K562 (cell line): ENCODE data around the gene MINDY4. TPM values are rescaled to one million over a fixed set of nuclear protein-coding genes. Genes with fewer than 3 reads are reported as not detected.
A peak's percentile ranks its signal among the peaks of the same experiment; 100 is the strongest.

ENCODE experiments used
- ATAC-seq: fragments of 200-7000 bp; cut with Tn5 transposase; 3 replicates; pipeline ENCODE4 v1.9.1; 2020; ENCODE audit warnings: moderate library complexity
- BruUV-seq: library from RNA; stranded (reverse); fragments of 400-500 nt; replicated peaks from 2 replicates; lab custom pipeline; 2021; lab: Mats Ljungman, UMichigan
- CTCF ChIA-PET: fragments of 300-600 bp; formaldehyde crosslinking; extraction: SDS; loops from one replicate; lab custom pipeline; 2021; ENCODE audit warnings: low intra/inter-chr PET ratio; lab: Yijun Ruan, JAX
- POLR2A ChIA-PET: fragments of 300-600, 350-650 bp; sonication (Branson Sonifier 250); formaldehyde crosslinking; extraction: SDS; loops from one replicate; lab custom pipeline; 2021; ENCODE audit warnings: antibody characterized with exemption, inconsistent platforms; lab: Yijun Ruan, JAX
- DNase-seq, 4 experiments: peaks; one replicate each; pipeline versions ENCODE4 v3.0.0 to v3.0.0-alpha.2; 2011 to 2018; ENCODE audit warnings: low spot score in 3 of 4, mixed read lengths in 3 of 4; ENCODE audit errors: extremely low read depth in 1 of 4
- FAIRE-seq: peaks from 2 replicates; lab custom pipeline; 2011; peaks lifted over from hg19 to GRCh38; lab: Jason Lieb, UNC
- H2AFZ ChIP-seq: 2 replicates; pipeline ENCODE4 v1.6.0; 2011; ENCODE audit warnings: low read depth, low read length, control low read depth, inconsistent platforms
- H3K27ac ChIP-seq: fragments of 200-600 bp; 3 replicates; pipeline ENCODE4 v1.8.0; 2011; ENCODE audit warnings: low read depth, mild to moderate bottlenecking, control low read depth, inconsistent platforms, low read length, moderate library complexity, mixed read lengths; ENCODE audit errors: extremely low read depth
- H3K27me3 ChIP-seq, 2 experiments: fragments of 300-600 bp in 1 of 2; 2 replicates in 1 of 2; 3 replicates in 1 of 2; pipeline versions ENCODE4 v1.6.0 to v1.8.0; 2011; ENCODE audit warnings: inconsistent platforms in 2 of 2, low read length in 2 of 2, mild to moderate bottlenecking in 1 of 2, mixed read lengths in 1 of 2, moderate library complexity in 1 of 2; ENCODE audit not compliant: control insufficient read depth in 2 of 2, insufficient read depth in 2 of 2
- H3K36me3 ChIP-seq: fragments of 300-600 bp; 3 replicates; pipeline ENCODE4 v1.8.0; 2011; ENCODE audit warnings: mild to moderate bottlenecking, low read length, inconsistent platforms; ENCODE audit not compliant: control insufficient read depth, insufficient read depth
- H3K4me1 ChIP-seq, 2 experiments: fragments of 200-600 bp in 1 of 2; replicated peaks in 1 of 2; 2 replicates in 1 of 2; 3 replicates in 1 of 2; pipeline versions ENCODE4 v1.5.1 to v1.8.0; 2011; ENCODE audit warnings: inconsistent platforms in 2 of 2, low read length in 2 of 2, mild to moderate bottlenecking in 1 of 2, mixed read lengths in 1 of 2, moderate library complexity in 1 of 2; ENCODE audit not compliant: control insufficient read depth in 2 of 2, insufficient read depth in 2 of 2
- H3K4me2 ChIP-seq: 2 replicates; pipeline ENCODE4 v1.6.1; 2011; ENCODE audit warnings: low read length, control low read depth, inconsistent platforms, mixed read lengths; ENCODE audit not compliant: insufficient read depth
- H3K4me3 ChIP-seq: fragments of 200-600 bp; sonication (generic), shearing (Covaris generic); 2 replicates; pipeline ENCODE4 v1.5.1; 2016; ENCODE audit warnings: control low read depth, inconsistent platforms
- H3K79me2 ChIP-seq: fragments of 200-600 bp; 3 replicates; pipeline ENCODE4 v1.8.0; 2011; ENCODE audit warnings: low read length, inconsistent platforms; ENCODE audit not compliant: control insufficient read depth, insufficient read depth
- H3K9ac ChIP-seq, 2 experiments: 2 replicates each; pipeline versions ENCODE4 v1.6.0 to v1.6.1; 2011; ENCODE audit warnings: low read depth in 2 of 2, low read length in 2 of 2, control low read depth in 1 of 2, inconsistent platforms in 1 of 2, mild to moderate bottlenecking in 1 of 2, mixed read lengths in 1 of 2; ENCODE audit not compliant: insufficient read depth in 1 of 2
- H3K9me1 ChIP-seq: one replicate; pipeline ENCODE4 v1.6.0; 2011; ENCODE audit warnings: inconsistent platforms, mild to moderate bottlenecking, low read length, moderate library complexity; ENCODE audit not compliant: control insufficient read depth, insufficient read depth
- H3K9me3 ChIP-seq: replicated peaks from 2 replicates; pipeline ENCODE4 v1.5.1; 2011; ENCODE audit warnings: low read depth, low read length, inconsistent platforms; ENCODE audit not compliant: control insufficient read depth, insufficient read depth
- H4K20me1 ChIP-seq: replicated peaks from 2 replicates; pipeline ENCODE4 v1.6.1; 2011; ENCODE audit warnings: low read length, inconsistent platforms, mixed read lengths; ENCODE audit not compliant: control insufficient read depth, insufficient read depth
- ATF2 ChIP-seq: sonication (generic); formaldehyde crosslinking; IDR thresholded peaks from 2 replicates; pipeline ENCODE4 v1.8.1; 2022; ENCODE audit warnings: missing genetic modification reagents
- CBX1 ChIP-seq: sonication (generic); IDR thresholded peaks from 2 replicates; pipeline ENCODE4 v1.6.1; 2016; ENCODE audit warnings: antibody characterized with exemption, low read depth, mild to moderate bottlenecking
- CEBPZ ChIP-seq: fragments of 150-350 bp; IDR thresholded peaks from 2 replicates; pipeline ENCODE4 v1.6.1; 2014; ENCODE audit warnings: low read depth, mild to moderate bottlenecking, low read length, borderline replicate concordance
- FOXA1 ChIP-seq: fragments of 450-650 bp; IDR thresholded peaks from 2 replicates; pipeline ENCODE4 v1.6.1; 2016; ENCODE audit warnings: mild to moderate bottlenecking, borderline replicate concordance
- FOXM1 ChIP-seq, 2 experiments: fragments of 450-650 bp in 1 of 2; sonication (generic) in 1 of 2; formaldehyde crosslinking in 1 of 2; IDR thresholded peaks; 2 replicates each; pipeline versions ENCODE4 v1.6.1 to v1.9.0; 2017 to 2022; ENCODE audit warnings: low read depth in 2 of 2, mild to moderate bottlenecking in 2 of 2, missing genetic modification reagents in 1 of 2, moderate library complexity in 1 of 2
- HNRNPLL ChIP-seq: fragments of 200-400 bp; formaldehyde crosslinking; IDR thresholded peaks from 2 replicates; pipeline ENCODE4 v1.6.1; 2017; ENCODE audit warnings: low read length, low read depth, mild to moderate bottlenecking; ENCODE audit not compliant: poor library complexity, severe bottlenecking
- KLF13 ChIP-seq: fragments of 450-650 bp; IDR thresholded peaks from 2 replicates; pipeline ENCODE4 v1.6.1; 2016; ENCODE audit warnings: missing genetic modification characterization, low read depth, mild to moderate bottlenecking, missing compliant biosample characterization, moderate library complexity, borderline replicate concordance
- NFE2 ChIP-seq: IDR thresholded peaks from 2 replicates; pipeline ENCODE4 v1.6.1; 2014; ENCODE audit warnings: antibody characterized with exemption, low read depth
- NONO ChIP-seq, 2 experiments: fragments of 200-400 bp in 1 of 2; fragments of 450-650 bp in 1 of 2; formaldehyde crosslinking in 1 of 2; IDR thresholded peaks; 2 replicates each; pipeline ENCODE4 v1.6.1; 2017; ENCODE audit warnings: low read depth in 2 of 2, mild to moderate bottlenecking in 2 of 2, moderate library complexity in 2 of 2, low read length in 1 of 2
- RCOR1 ChIP-seq, 2 experiments: IDR thresholded peaks; 2 replicates each; pipeline ENCODE4 v1.6.1; 2012; ENCODE audit warnings: low read depth in 2 of 2, low read length in 2 of 2, borderline replicate concordance in 1 of 2, improper control_type of control experiment in 1 of 2
- SREBF1 ChIP-seq: fragments of 150-350 bp; IDR thresholded peaks from 2 replicates; pipeline ENCODE4 v1.6.1; 2014; ENCODE audit warnings: antibody characterized with exemption, low read depth, low read length, borderline replicate concordance
- ZFX ChIP-seq: sonication (generic); formaldehyde crosslinking; IDR thresholded peaks from 2 replicates; pipeline ENCODE4 v1.8.0; 2022; ENCODE audit warnings: mild to moderate bottlenecking, missing genetic modification reagents, moderate library complexity
- WGBS: fragments of 100-300 bp; shearing (Covaris generic); methylation state at CpG from one replicate; pipeline ENCODE4 v1.1.6; 2016; ENCODE audit warnings: low coverage, mixed read lengths; ENCODE audit not compliant: insufficient coverage; ENCODE audit errors: missing lambda C conversion rate; 5-methylcytosine and 5-hydroxymethylcytosine counted together
- in situ Hi-C: fragments of 300-500 bp; cut with MboI; formaldehyde crosslinking; loops from 4 replicates; pipeline ENCODE4 v1.15.0; 2018; ENCODE audit warnings: inconsistent platforms, mixed read lengths
- intact Hi-C: fragments of 100-400 bp; cut with micrococcal nuclease; formaldehyde crosslinking; loops from 2 replicates; pipeline ENCODE4 v1.14.2; 2022
- polyA plus RNA-seq, 8 experiments: library from polyadenylated mRNA; depleted of rRNA in 4 of 8; stranded (reverse) in 5 of 8; unstranded in 3 of 8; fragments of >200 nt; fragmentation: Nextera tagmentation in 2 of 8; fragmentation: Illumina TruSeq in 1 of 8; extraction: Ambion mirVana in 2 of 8; extraction: Trizol in 1 of 8; gene quantifications; 2 replicates each; pipeline versions ENCODE4 v1.2.1 to v1.2.3, GENCODE V29; 2011 to 2014; ENCODE audit warnings: inconsistent platforms in 1 of 8, missing spikeins in 1 of 8
- total RNA-seq, 7 experiments: library from RNA; depleted of rRNA in 6 of 7; stranded (reverse); fragments of >200 nt in 6 of 7; fragmentation: Illumina TruSeq in 2 of 7; extraction: Trizol in 2 of 7; gene quantifications; 2 replicates each; pipeline versions ENCODE4 v1.2.1 to v1.2.3, GENCODE V29; 2011 to 2021; ENCODE audit warnings: low replicate concordance in 1 of 7
- TF ChIP-seq, protein P1 (sequence below): sonication (generic); formaldehyde crosslinking; IDR thresholded peaks from 2 replicates; pipeline ENCODE4 v1.4.0; 2020; ENCODE audit warnings: mild to moderate bottlenecking, missing genetic modification reagents
- TF ChIP-seq, protein P2 (sequence below): IDR thresholded peaks from 2 replicates; pipeline ENCODE4 v1.6.1; 2014; ENCODE audit warnings: antibody characterized with exemption

MINDY4 gene
- total and polyA plus RNA-seq, 9 of the 15 experiments (the other 6 are each of a cell fraction or from before 2014, with no cell fraction given) = 2.1 to 16.7 (median 11.0) TPM

- no peaks in the 10 kb centered on the region; the same call in 2 of the 3 replicates for H3K36me3 ChIP-seq
- no peaks in the 10 kb centered on the region for H3K27me3 ChIP-seq
- H2AFZ ChIP-seq = no peak overlapping the region
- CTCF ChIA-PET = no interaction called here
- DNase-seq (no peak), FAIRE-seq (no peak), ATAC-seq (0 out of 3 replicates have a peak, but pooled peaks have one; percentile 38)
- H3K27ac ChIP-seq = no peak overlapping the region
- WGBS = 74% methylated on average over 6 of the region's 7 CpGs
- no peaks in the 10 kb centered on the region for H3K9me1 ChIP-seq
- in situ Hi-C loops (no loop called here), intact Hi-C loops (no loop called here)
- no TSS peak for BruUV-seq
- no peak overlapping the region for H3K9ac ChIP-seq
- H3K4me3 ChIP-seq = no peak overlapping the region
- no peaks in the 10 kb centered on the region for H3K9me3 ChIP-seq
- H3K4me1 ChIP-seq = no peaks in the 10 kb centered on the region
- H3K4me2 ChIP-seq = no peak overlapping the region
- H4K20me1 ChIP-seq = peaks cover 4% of the 10 kb centered on the region; the same call in 1 of the 2 replicates
- POLR2A ChIA-PET = no interaction called here
- no peaks in the 10 kb centered on the region for H3K79me2 ChIP-seq
- TF ChIP-seq FOXM1 (IDR thresholded peaks at IDR 0.05; ENCODE audit: low read depth) (no peak), FOXM1 (CRISPR knock-in tag; IDR thresholded peaks at IDR 0.05; ENCODE audit: low read depth) (no peak), HNRNPLL (no peak), FOXA1 (no peak), NFE2 (no peak), SREBF1 (no peak), CEBPZ (no peak), KLF13 (tag) (no peak), ATF2 (CRISPR knock-in tag) (no peak), RCOR1 (IDR thresholded peaks at IDR 0.05; ENCODE audit: borderline replicate concordance in 1 of 2, low read depth in 2 of 2, low read length in 2 of 2) (no peak), ZFX (CRISPR knock-in tag) (no peak), NONO (IDR thresholded peaks at IDR 0.05; ENCODE audit: low read depth in 2 of 2, low read length in 1 of 2) (no peak), CBX1 (no peak)
- TF ChIP-seq, protein P1, sequence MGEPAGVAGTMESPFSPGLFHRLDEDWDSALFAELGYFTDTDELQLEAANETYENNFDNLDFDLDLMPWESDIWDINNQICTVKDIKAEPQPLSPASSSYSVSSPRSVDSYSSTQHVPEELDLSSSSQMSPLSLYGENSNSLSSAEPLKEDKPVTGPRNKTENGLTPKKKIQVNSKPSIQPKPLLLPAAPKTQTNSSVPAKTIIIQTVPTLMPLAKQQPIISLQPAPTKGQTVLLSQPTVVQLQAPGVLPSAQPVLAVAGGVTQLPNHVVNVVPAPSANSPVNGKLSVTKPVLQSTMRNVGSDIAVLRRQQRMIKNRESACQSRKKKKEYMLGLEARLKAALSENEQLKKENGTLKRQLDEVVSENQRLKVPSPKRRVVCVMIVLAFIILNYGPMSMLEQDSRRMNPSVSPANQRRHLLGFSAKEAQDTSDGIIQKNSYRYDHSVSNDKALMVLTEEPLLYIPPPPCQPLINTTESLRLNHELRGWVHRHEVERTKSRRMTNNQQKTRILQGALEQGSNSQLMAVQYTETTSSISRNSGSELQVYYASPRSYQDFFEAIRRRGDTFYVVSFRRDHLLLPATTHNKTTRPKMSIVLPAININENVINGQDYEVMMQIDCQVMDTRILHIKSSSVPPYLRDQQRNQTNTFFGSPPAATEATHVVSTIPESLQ = no peak
- TF ChIP-seq, protein P2, sequence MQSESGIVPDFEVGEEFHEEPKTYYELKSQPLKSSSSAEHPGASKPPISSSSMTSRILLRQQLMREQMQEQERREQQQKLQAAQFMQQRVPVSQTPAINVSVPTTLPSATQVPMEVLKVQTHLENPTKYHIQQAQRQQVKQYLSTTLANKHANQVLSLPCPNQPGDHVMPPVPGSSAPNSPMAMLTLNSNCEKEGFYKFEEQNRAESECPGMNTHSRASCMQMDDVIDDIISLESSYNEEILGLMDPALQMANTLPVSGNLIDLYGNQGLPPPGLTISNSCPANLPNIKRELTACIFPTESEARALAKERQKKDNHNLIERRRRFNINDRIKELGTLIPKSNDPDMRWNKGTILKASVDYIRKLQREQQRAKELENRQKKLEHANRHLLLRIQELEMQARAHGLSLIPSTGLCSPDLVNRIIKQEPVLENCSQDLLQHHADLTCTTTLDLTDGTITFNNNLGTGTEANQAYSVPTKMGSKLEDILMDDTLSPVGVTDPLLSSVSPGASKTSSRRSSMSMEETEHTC = no peak
These were observed 46.2 kb downstream of the MINDY4 start for GRCh38 chr7:30817371-30817767.
